Uterus (tissue), 2 donors: ENCODE measurements around the gene ATXN7L1.

Experiments used
- CTCF ChIP-seq, 4 experiments: fragments of 200-600 bp in 2 of 4; fragments of 450-650 bp in 2 of 4; sonication (generic) in 2 of 4; IDR thresholded peaks; one replicate each; pipeline ENCODE4 v1.5.1; 2016 to 2019; ENCODE audit warnings: antibody characterized with exemption in 4 of 4, mild to moderate bottlenecking in 2 of 4, moderate library complexity in 1 of 4
- POLR2A ChIP-seq, 2 donors: fragments of 450-650 bp; IDR thresholded peaks; one replicate each; pipeline ENCODE4 v1.6.1; 2016; ENCODE audit warnings: antibody characterized with exemption in 2 of 2, mild to moderate bottlenecking in 1 of 2, moderate library complexity in 1 of 2

DNA sequence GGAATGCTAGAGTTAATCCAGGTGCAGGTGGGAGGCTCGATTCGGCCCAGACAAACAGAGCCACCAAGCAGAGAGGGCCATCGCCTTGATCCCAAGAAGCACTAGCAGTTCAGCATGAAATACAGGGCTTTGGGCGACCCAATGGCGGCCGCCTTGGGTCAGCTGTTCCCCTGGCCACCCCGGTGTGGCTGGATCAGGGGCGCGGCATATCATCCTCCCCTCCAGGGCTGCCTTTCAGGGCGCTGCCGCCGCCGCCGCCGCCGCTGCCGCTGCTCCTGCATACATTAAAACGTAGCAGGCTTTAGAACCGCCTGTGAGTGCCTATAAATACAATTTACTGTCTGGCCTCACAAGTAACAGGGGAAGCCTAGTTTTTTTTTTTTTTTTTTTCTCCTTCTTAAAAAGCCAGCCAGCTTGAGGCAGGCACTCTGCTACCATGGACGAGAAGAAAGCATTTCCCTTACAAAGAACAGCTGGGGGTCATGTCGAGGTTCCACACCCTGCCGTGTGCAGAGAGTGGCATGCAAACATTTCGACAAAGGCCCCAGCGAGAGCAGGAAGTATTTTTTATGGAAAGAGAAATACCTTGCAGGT, 237.4 kb downstream of the ATXN7L1 start:
- no peak for TF ChIP-seq POLR2A (IDR thresholded peaks at IDR 0.05)
- TF ChIP-seq CTCF (IDR thresholded peaks at IDR 0.05) = no peak
